Right lobe of liver (tissue), 4 donors: Measurements from ENCODE around the gene ACOT8.

Experiments used
- CTCF ChIP-seq, 4 donors: fragments of 200-600 bp in 3 of 4; fragments of 450-650 bp in 1 of 4; IDR thresholded peaks; one replicate each; pipeline versions ENCODE4 v1.5.1 to v1.8.0; 2016 to 2022; ENCODE audit warnings: antibody characterized with exemption in 4 of 4, mild to moderate bottlenecking in 2 of 4
- POLR2A ChIP-seq: fragments of 450-650 bp; IDR thresholded peaks from one replicate; pipeline ENCODE4 v1.6.1; 2017; ENCODE audit warnings: antibody characterized with exemption, mild to moderate bottlenecking
- donor health status: DM: no; HTN: no; CAD: no.
- donor health status: DM: no; HTN: no; CAD: no.
- donor health status: DM: no; HTN: yes; CAD: no.

- TF ChIP-seq CTCF (IDR thresholded peaks at IDR 0.05) (no peak), POLR2A (no peak)
Observed at GRCh38 chr20:45853484-45853883, 3.7 kb downstream of the ACOT8 start.
